HG02943 (cell line): Measurements from ENCODE around the gene GNPAT.

Experiments
- ATAC-seq: cut with Tn5 transposase; IDR thresholded peaks from one replicate; pipeline ENCODE4 v1.9.1; 2021; ENCODE audit warnings: mild to moderate bottlenecking, low read depth, moderate library complexity; ENCODE audit not compliant: unreplicated experiment

The GNPAT gene

DNA sequence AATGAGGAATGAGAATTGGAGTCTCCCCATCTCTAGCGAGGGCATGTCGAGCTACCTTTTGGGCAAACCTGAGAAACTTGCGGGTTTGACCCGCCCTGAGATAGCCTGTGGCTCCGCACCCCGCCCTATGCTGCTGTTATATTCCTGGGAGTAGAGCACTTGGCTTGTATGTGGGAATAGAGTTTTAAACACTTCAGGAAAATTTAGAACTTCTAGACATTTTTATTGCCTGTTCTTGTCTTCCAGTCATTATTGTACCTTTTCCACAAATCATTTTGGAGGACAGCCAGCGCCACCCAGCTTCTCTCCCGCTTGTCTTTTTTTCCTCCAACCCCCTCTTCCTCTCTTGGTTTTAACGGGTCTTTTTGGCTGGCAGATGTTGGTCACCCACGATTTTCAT, 738 bp downstream of the GNPAT start:
- peak; percentile 28 for ATAC-seq

DNA sequence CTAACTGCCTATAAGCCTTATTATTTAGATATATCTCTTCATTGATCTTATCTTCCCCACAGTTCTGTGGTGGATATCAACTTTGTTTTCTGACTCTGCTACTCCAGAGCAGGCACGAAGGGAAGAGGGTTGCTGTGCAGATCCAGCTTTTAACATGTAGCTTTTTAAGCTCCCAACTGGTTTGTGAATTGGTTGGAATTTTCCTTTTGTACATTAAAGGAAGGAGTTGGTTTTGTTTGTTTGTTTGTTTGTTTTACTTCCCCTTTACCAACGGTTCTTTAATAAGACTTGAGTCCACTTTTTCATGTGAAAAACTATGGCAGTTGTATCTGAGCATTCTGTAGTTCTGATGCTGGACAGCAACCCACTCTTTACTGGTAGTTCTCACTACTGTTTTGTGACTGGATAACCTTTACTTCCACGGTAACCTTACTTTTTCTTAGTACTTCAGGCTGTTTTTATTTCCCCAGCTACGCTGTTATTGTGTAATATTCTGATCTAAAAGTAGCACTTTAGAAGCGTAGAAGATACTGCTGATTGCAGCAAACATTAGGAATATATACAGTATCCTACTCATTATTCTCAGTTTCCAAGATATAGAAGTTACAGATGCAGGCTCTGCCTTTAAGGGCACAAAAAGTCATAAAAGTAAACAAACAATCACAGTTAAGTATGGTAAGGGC, 1.6 kb downstream of the GNPAT start:
- no peak for ATAC-seq

DNA sequence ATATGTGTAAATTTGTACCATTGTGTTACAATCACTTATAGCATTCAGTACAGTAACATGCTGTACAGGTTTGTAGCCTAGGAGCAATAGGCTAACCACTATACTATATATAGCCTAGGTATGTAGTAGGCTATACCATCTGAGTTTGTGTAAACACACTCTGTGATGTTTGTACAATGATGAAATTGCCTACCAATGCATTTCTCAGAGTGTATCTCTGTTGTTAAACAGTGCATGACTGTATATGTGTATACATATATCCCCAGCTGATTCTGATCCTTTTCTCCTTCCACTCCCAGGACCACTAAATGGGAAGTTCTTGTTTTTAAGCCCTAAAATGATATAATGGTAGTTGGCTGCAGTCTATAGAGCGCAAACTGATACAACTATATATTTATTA, 7.8 kb downstream of the GNPAT start:
- ATAC-seq: no peak

DNA sequence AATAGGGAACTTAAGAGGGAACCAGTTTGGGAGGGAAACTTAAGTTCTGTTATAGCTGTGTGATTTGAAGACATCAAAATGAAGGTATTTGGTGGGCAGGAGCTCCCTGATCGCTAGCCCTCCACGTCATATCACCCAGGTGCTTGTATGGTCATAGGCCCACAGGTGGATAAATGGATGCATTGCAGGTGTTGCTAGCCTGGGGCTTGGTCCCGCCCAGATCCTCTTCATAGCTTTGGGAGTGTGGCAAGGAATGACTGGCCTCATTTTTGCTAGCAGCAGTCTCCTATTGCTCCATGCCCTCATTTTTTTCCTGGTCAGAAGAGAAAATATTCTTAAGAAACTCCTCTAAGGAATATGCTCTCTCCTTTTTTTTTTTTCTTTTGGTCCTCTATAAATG, 11.3 kb downstream of the GNPAT start:
- no peak for ATAC-seq

DNA sequence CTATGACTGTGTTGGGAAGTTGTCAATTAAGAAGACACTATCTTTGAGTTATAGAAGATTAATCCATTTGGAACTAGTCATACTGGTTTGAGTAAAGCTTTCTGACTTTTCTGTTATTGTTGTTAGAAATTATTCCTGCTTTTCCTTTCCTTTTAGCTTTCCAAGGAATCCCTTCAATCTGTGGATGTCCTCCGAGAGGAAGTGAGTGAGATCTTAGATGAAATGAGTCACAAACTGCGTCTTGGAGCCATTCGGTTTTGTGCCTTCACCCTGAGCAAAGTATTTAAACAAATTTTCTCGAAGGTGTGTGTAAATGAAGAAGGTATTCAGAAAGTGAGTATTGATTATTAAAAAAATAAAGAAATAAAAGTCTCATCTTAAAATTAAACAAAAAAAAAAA, 19.3 kb downstream of the GNPAT start:
- no peak for ATAC-seq

DNA sequence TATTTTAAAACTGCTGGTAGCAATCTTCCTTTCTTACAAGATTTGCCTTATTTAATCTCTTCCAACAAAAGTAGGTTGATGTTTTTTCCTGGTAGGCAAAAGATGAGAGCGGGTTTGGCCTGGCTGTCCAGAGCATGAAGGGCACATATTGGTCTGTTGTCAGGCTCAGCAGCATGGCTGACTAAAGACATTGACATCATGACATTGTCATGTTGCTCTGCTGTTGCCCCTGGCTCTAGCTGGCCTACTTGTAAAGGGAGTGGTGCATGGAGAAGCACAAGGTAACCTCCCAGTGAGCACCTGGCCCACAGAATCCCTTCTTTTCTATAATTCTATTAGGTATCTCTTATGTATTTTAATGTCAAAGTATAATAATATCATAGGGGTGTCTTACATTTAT, 23.6 kb downstream of the GNPAT start:
- ATAC-seq: no peak

DNA sequence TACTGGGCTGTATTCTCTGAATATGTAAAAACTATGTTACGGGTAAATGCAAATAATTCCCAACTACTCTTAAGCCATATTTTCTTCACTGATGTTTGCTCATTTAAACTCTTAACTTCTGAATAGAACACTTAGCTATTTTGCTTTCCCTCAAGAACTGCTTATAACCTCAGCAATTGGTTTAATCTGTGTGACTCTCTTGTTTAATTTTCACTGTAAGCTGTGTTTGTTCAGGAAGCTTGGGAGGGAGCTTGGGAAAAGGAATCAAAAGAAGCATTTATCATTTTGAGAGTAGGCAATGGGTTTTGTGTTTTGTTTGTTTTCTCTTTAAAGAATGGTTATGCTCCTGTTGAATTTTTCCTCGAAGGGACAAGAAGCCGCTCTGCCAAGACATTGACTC, 24.4 kb downstream of the GNPAT start:
- no peak for ATAC-seq

DNA sequence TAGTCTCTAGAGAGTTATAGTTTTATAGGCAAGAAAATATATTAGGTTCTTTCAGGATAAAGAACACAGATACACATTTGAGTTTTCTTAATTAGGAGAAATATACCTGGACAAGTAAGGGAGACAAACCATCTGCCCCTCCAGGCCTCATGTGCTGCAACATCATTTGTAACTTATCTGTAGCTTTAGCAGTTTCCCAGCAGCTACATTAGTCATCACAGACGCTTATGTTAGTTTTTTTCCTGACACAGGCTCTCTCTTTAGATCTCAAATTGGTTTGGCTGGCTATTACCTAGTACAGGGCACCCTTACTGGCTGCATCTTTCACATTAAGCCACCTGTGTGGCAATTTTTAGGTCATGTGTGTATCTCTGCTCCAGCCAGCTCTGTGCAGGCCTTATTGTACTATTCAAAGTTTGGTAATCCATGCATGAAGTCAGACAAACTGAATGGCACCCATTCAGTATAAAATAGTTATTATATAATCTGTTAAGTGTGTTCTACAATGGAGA, 25.9 kb downstream of the GNPAT start:
- no peak for ATAC-seq

DNA sequence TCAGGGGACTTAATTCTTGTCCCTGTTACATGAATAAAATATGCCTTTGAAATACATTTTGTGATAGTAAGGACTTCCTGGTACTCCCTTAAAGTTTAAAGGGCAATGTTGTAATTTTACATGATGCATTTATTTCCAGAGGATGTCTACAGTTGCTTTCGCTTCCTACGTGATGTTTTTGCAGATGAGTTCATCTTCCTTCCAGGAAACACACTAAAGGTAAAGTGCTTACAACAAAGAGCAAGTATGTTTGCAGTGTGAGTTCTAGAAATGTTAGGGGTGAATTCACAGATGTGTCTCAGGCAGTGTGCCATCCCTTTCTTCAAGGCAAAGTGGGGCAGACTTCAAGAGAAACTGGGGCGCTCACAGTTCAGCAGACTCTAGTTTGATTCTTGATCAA, 31.2 kb downstream of the GNPAT start:
- ATAC-seq: no peak

DNA sequence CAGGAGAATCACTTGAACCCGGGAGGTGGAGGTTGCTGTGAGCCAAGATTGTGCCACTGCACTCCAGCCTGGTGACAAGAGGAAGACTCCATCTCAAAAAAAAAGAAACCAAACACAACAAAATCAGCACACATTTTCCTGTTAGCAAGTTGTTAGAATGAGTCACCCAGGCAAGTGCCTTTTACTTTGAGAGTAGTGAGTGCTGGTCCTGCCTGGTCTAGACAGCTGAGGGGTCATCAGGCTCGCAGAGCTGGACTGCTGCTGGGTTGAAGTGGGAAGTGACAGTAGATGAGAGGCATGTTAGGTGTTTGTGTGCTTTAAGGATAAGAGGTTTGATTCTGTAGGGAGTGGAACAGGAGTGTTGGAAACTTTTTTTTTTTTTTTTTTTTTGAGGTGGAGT, 31.9 kb downstream of the GNPAT start:
- ATAC-seq: no peak

DNA sequence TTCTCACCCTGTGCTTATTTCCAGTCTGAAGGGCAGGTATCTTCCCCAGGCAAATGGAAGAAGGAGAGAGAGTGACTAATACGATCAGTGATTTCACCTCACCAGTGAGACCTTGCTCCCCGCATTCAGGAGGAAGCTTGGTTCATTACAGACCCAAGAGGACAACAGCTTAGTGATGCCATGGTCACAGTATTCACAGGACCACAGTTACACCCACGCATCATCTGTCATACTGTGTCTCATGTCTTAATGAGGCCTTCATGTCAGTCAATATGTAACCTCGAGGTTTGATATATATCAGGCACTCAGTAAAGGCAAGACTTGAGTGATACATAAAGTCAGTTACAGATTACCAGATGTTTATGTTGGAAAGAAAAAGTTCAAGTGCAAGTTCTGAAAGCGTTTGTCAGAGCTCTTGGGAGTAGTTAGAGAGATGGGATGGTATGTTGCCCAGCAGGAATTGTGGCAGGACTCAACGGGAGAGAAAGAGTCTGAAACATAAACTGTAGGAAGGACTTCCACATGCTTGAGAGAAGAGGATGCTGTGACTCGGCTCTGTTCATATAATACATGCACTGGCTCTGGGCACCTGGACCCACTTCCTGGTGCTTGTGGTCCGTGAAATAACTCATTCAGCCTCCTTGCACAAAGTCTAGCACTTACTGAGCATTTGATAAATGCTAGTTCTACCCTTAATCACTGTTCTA, 33.3 kb downstream of the GNPAT start:
- ATAC-seq: no peak

DNA sequence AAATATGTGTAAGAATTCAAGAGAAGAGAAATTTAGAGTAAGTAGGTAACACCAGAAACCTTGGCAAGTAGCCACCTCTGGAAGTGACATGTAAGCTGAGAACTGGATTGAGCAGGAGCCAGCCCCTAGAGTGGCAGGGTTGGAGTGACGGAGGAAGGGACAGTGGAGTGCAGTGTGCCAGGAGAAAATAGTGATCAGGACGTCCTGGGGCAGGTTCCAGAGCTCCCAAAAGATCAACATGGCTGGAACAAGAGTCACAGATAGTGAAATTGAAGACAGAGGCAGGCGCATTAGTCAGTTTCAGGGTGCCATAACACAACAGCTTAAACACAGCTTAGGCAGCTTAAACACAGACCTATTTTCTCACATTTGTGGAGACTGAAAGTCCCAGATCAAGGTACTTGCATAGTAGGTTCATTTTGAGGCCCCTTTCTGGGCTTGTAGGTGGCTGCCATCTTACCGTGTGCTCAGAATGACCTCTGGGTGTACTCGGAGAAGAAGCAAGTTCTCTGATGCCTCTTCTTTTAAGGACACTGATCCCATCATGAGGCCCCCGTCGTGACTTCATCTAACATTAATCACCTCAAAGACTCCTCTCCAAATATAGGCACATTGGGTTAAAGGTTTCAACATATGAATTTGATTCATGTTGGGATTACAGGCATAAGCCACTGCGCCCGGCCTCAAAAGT, 37.2 kb downstream of the GNPAT start:
- ATAC-seq: no peak

DNA sequence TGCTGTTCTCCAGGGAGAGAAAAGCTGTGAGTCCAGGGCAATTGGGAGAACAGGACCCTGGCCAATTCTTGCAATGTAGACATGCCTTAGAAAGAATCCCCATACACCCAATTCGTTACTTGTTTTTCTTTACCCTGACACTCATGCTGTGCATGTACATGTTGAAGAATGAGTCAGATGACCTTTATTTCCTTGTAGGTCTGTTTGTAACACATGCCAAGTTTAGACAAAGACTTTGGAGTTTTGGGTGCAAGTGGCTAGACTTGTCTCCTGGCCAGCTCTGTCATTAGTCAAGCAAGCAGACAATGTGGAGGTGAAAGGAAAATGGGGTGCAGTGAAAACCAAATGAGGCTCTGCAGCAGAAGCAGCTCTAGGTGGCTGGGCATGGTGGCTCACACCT, 38.1 kb downstream of the GNPAT start:
- ATAC-seq: no peak

DNA sequence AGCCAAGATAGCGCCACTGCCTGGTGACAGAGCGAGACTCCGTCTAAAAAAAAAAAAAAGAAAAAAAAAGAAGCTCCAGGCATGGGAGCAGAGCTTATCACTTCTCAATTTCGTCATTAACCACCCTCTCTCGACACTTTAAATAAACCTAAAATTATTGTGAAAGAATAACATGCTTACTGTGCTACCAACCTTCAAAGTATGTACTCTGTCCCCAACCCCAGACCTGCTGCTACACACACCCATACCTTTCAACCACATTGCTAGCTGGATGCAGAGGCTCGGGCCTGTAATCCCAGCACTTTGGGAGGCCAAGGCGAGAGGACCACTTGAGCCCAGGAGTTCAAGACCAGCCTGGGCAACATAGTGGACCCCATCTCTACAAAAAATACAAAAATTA, 38.7 kb downstream of the GNPAT start:
- no peak for ATAC-seq

DNA sequence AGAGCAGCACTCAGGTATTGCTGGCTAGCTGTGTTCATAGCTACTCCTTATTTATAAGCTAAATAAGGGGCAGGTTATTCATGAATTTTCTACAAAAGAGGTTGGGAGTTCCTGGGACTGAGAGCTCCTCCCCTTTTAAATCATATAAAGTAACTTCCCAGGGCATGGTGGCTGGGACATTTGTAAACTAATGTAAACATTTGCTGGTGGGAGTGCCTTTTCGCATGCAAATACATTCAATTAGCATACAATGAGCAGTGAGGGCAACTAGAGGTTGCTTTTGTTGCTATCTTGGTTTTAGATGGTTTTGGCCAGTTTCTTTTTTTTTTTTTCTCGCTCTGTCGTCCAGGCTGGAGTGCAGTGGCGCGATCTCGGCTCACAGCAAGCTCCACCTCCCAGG, 43.4 kb downstream of the GNPAT start:
- no peak for ATAC-seq

DNA sequence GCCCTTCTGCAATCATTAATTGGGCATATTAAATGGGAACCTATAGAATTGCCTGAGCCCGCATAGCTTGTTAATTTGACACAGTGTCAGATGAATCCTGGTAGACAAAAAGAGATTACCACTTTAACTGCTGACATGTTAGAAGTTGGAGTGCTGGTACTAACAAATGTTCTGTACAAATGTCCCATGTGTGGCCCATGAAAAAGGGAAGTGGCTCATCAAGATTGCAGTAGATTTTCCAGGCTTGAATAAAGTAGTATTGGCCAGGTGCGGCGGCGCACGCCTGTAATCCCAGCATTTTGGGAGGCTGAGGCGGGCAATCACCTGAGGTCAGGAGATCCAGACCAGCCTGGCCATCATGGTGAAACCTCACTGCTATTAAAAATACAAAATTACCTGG, 45.6 kb downstream of the GNPAT start:
- no peak for ATAC-seq

DNA sequence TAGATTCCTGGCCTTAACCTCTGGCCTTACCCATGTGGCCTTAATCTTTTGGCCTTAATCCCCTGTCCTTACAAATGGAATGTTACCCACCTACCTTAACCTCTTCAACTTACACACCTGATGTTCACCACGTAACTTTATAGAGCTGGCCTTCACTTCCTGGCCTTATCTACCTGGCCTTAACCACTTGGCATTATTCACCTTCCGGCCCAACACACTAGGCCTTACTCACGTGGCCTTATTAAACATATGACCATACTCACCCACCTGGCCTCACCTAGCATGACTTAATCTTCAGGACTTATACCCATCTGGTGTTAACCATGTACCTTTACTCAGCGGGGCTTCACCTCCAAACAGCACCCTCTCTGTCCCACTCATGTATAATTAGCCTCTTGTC, 54.9 kb downstream of the GNPAT start:
- ATAC-seq: no peak

DNA sequence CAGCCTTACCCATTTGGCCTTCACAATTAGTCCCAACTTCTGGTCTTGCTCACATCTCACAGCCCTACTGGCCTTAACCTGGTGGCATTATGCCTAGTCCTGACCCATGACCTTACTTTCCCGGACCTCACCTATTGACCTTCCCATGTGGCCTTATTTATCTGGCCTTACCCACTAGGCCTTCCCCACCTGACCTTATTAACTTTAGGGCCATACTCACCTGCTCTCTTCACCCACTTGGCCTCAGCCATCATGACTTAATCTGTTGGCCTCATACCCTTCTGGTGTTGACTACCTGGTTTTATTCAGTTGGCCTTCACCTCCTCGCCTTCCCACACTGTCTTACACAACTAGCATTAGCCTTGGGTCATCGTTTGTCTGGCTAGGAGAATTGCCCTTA, 61.0 kb downstream of the GNPAT start:
- no peak for ATAC-seq

DNA sequence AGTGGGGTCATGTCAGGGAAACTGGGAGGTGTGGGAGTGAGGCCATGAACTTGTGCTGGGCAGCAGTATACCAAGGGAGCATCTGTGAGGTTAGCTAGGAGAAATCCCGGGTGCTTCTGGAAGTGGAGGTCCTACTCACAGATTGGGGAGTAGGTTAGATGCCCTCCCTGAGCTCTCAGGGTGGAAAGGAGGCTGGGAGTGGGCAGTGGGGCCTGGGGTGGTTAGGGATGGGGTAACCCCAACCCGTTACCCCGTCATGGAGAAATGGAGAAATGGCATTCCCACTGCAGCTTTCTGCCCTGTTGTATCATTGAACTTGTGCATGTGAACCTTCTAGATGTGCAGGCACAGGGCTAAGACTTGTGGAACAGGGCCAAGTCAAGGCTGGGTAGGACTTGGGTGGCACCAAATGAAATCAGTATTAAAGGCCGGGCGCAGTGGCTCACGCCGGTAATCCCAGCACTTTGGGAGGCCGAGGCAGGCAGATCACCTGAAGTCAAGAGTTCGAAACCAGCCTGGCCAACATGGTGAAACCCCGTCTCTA, 69.5 kb downstream of the GNPAT start:
- ATAC-seq: no peak

DNA sequence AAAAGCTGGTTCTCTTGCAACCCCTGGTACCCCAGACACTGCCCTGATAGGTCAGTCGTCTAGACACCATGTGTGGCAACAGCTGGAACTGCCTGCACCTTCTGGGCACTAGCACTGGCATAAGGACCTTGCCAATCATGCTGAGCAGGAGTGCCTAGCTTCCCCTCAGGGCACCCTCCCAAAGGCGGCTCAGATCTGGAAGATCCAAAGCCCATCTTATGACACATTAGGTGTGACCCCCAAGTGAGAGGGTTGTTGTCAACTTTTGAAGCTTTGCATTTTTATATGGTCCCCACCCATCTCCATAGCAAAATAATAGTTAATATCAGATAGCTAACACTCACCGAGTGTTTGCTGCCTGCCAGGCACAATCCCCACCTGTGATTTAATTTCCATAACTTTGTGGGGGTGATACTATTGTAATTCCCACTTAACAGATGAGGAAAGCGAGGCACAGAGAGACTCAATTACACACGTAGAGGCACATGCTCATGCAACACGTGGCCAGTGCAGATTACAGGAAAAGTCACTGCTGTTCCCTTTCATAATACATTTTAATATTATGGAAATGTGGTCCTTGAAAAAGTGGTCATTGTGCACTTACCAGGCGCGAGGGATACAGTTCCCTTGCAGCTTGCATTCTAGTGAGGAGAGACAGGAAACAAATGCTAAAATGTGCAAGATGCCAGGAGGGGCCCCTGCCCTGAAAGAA, 70.9 kb downstream of the GNPAT start:
- ATAC-seq: no peak

DNA sequence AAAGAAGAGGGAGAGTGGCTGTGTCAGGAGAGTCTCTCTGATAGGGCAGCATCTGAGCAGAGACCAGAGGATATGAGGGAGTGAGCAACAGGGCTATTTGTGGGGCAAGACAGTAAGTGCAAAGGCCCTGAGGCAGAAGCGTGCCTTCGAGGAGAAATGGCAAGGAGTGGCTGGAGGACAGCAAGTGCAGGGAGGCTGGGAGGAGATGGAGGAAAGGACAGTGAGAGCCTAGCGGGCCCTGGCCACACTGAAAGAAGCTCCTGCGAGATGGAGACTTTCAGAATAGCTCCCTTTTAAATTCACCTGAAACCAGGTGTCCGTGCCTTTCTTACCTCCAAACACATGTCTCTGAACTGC, 71.4 kb downstream of the GNPAT start:
- no peak for ATAC-seq
